ENCODE data around the gene TAF1D.
"Not testable (repeated sequence)": the region's sequence is repeated elsewhere in the genome, so short reads cannot be mapped to it uniquely, and the experiment has no call there.

Gene TAF1D

DNA sequence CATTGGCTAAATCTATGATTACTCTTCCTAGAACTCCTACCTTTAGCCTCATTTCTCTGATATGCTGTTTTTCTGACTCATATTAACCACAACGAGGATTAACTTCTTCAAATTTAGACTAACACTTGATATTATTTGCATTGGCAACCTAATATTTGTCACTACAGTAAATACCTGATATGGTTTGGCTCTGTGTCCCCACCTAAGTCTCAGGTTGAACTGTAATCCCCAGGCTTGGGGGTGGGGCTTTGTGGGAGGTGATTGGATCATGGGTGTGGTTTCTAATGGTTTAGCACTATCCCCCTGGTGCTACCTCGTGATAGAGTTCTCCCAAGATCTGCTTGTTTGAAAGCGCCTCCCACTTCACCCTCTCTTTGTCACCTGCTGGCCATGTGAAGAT, 25.7 kb upstream of the TAF1D start:
- Histone ChIP-seq H3K36me3 (ENCODE audit: control insufficient read depth, insufficient read depth, low read length) (no peaks in the 10 kb centered on the region), H3K9me3 (ENCODE audit: control insufficient read depth, low read length) (no peaks in the 10 kb centered on the region), H3K9ac (ENCODE audit: low read length) (no peak overlapping the region), H3K4me3 (ENCODE audit: low read length) (no peak overlapping the region), H3K4me1 (ENCODE audit: control insufficient read depth, insufficient read depth, low read length) (peaks cover 27% of the 10 kb centered on the region), H3K27me3 (ENCODE audit: control insufficient read depth, insufficient read depth, low read length) (no peaks in the 10 kb centered on the region)

DNA sequence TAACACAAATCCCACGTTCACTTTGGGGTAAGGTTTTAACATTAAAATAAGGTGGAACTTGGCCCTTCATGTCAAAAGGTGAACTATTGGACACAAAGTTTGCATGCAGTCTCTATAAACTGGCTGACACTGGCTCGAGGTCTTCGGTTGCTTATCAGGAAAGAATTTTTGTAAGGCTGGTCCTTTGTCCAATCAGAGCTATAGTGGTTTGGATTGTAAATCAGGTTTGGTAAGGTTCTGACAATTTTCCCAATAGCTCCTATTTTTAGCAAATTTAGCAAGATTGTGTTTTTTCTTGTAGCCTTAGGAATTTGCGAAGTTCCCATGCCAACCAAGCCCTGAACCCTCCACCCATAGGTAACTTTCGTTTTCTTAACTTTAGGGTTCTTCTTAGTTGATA, 25.2 kb upstream of the TAF1D start:
- Histone ChIP-seq H3K9me3 (ENCODE audit: control insufficient read depth, low read length) (no peaks in the 10 kb centered on the region), H3K9ac (ENCODE audit: low read length) (no peak overlapping the region), H3K27me3 (ENCODE audit: control insufficient read depth, insufficient read depth, low read length) (no peaks in the 10 kb centered on the region), H3K36me3 (ENCODE audit: control insufficient read depth, insufficient read depth, low read length) (no peaks in the 10 kb centered on the region), H3K4me3 (ENCODE audit: low read length) (no peak overlapping the region), H3K4me1 (ENCODE audit: control insufficient read depth, insufficient read depth, low read length) (peaks cover 27% of the 10 kb centered on the region)

DNA sequence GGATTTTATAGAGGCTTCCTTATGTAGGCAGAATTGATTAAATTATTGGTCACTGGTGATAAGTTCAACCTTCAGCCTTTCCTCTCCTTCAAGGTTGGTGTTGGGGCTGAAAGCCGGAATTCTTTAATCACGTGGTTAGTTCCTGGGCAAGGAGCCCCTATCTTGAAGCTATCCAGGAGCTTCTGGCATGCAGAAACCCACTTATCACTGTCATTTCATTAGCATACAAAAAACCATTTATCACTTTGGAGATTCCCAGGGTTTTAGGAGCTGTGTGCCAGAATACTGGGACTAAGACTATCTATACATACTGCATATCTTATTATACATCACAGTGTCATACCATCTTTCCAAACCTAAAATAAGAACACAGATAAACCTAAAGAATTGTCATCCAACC, 24.3 kb upstream of the TAF1D start:
- H3K27me3 ChIP-seq (ENCODE audit: control insufficient read depth, insufficient read depth, low read length), result no peaks in the 10 kb centered on the region

DNA sequence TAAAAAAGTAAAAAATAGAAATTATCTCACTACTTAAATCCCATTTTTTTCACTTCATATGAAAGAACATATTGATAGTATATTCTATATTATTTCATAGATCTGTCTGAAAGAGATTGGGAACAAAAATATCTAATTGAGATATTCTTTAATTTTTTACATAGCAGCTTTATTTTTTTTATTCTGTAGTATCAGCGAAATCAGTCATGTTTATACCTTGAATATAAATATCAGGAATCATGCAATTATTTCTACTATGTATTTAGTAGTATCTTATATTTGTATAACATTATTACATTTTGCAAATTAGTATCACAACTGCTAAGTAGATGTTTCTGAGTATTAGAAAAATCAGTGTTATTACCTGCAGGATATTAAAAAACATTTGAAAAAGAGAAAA, 20.6 kb upstream of the TAF1D start:
- Histone ChIP-seq H3K4me3 (ENCODE audit: low read length) (no peak overlapping the region), H3K9ac (ENCODE audit: low read length) (no peak overlapping the region), H3K36me3 (ENCODE audit: control insufficient read depth, insufficient read depth, low read length) (peaks cover 7% of the 10 kb centered on the region), H3K9me3 (ENCODE audit: control insufficient read depth, low read length) (no peaks in the 10 kb centered on the region), H3K27me3 (ENCODE audit: control insufficient read depth, insufficient read depth, low read length) (no peaks in the 10 kb centered on the region), H3K4me1 (ENCODE audit: control insufficient read depth, insufficient read depth, low read length) (peaks cover 20% of the 10 kb centered on the region)

More for the DNA sequence above, 24.3 kb upstream of the TAF1D start:
- Histone ChIP-seq H3K4me1 (ENCODE audit: control insufficient read depth, insufficient read depth, low read length) (peaks cover 27% of the 10 kb centered on the region), H3K4me3 (ENCODE audit: low read length) (no peak overlapping the region), H3K9ac (ENCODE audit: low read length) (no peak overlapping the region), H3K9me3 (ENCODE audit: control insufficient read depth, low read length) (no peaks in the 10 kb centered on the region), H3K36me3 (ENCODE audit: control insufficient read depth, insufficient read depth, low read length) (no peaks in the 10 kb centered on the region)

DNA sequence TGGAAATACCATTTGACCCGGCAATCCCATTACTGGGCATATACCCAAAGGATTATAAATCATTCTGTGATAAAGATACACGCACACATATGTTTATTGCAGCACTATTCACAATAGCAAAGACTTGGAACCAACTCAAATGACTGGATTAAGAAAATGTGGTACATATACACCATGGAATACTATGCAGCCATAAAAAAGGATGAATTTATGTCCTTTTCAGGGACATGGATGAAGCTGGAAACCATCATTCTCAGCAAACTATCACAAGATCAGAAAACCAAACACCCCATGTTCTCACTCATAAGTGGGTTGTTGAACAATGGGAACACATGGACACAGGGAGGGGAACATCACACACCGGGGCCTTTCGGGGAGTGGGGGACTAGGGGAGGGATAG, 17.8 kb upstream of the TAF1D start:
- not testable (repeated sequence) for H3K27me3 ChIP-seq (ENCODE audit: control insufficient read depth, insufficient read depth, low read length); H3K4me1 ChIP-seq (ENCODE audit: control insufficient read depth, insufficient read depth, low read length); H3K9ac ChIP-seq (ENCODE audit: low read length); H3K9me3 ChIP-seq (ENCODE audit: control insufficient read depth, low read length); H3K4me3 ChIP-seq (ENCODE audit: low read length); H3K36me3 ChIP-seq (ENCODE audit: control insufficient read depth, insufficient read depth, low read length)

DNA sequence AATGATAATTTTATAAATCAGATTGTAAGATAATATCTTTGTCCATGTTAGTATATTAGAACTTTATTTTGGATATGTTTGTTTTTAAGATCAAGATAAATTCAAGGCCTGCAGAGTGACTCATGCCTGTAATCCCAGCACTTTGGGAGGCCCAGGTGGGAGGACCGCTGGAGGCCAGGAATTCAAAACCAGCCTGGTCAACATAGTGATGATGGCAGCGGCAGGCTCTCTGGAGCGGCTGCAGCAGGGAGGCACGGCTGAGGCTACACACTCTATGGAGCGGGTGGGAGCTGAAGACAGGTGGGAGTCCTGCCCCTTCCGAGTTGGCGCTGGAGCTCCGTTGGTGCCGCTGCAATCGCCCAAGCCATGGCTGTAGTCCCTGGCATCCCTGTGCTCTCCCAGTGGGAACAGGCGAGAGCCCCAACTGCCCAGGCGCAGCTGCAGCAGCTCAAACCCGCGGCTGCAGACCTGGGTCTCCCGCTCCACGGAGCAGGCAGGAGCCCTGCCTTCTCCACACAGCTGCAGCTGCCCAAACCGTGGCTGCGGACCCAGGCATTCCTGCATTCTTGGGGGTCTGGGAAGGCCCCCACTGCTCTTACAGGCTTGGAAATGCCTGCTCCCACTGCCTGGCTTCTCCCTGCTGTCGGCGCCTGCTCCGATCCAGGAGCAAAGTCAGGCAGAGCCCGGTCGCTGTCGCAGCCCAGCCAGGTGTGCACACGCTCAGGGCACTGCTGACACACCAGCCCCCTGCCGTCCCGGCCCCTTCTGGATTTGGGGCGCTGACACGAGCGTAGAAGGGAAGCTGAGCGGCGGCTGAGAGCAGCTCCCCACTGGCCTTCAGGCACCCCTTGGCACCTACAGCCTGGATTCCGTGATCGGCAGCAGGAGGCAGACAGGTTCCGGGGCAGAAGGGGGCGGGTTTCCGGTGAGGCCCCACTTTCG, 16.9 kb upstream of the TAF1D start:
- Histone ChIP-seq H3K9me3 (ENCODE audit: control insufficient read depth, low read length) (no peaks in the 10 kb centered on the region), H3K9ac (ENCODE audit: low read length) (no peak overlapping the region), H3K27me3 (ENCODE audit: control insufficient read depth, insufficient read depth, low read length) (no peaks in the 10 kb centered on the region), H3K36me3 (ENCODE audit: control insufficient read depth, insufficient read depth, low read length) (peaks cover 7% of the 10 kb centered on the region), H3K4me3 (ENCODE audit: low read length) (no peak overlapping the region), H3K4me1 (ENCODE audit: control insufficient read depth, insufficient read depth, low read length) (no peaks in the 10 kb centered on the region)

DNA sequence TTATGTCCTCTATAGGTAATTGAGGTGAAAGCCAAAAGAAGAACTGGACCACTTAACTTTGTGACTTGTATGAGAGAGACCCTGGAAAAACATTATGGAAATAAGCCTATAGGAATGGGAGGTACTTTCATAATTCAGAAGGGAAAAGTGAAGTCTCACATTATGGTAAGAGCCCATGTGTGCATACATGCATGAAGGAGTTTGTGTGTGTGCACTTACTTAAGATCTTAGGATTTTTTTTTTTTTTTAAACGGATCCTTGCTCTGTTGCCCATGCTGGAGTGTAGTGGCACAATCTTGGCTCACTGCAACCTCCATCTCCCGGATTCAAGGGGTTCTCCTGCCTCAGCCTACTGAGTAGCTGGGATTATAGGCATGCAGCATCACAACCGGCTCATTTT, 16.0 kb upstream of the TAF1D start:
- no peak overlapping the region for H3K4me3 ChIP-seq (ENCODE audit: low read length)
- H3K27me3 ChIP-seq (ENCODE audit: control insufficient read depth, insufficient read depth, low read length), result no peaks in the 10 kb centered on the region
- H3K9me3 ChIP-seq (ENCODE audit: control insufficient read depth, low read length), result no peaks in the 10 kb centered on the region
- H3K9ac ChIP-seq (ENCODE audit: low read length), result no peak overlapping the region
- no peaks in the 10 kb centered on the region for H3K4me1 ChIP-seq (ENCODE audit: control insufficient read depth, insufficient read depth, low read length)
- H3K36me3 ChIP-seq (ENCODE audit: control insufficient read depth, insufficient read depth, low read length), result peaks cover 7% of the 10 kb centered on the region

DNA sequence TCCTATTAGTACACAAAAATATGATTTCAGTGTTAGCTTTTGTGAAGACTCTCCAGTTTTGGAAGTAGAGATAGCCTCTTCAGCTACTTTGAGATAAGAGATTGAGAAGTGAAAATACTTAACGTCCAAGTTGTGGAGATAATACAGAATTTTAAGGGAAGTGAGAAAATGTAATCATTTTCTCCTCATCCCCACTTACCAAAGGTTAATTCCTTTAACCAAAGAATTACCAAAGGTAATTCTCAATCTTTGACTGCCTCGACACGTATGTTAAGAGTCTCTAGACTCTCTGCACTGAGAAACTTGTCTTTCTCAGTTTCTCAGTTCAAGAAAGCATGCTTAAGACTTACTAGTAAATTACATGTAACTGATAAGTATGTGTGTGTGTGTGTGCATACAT, 15.5 kb upstream of the TAF1D start:
- no peak overlapping the region for H3K4me3 ChIP-seq (ENCODE audit: low read length)
- H3K27me3 ChIP-seq (ENCODE audit: control insufficient read depth, insufficient read depth, low read length), result no peaks in the 10 kb centered on the region
- H3K4me1 ChIP-seq (ENCODE audit: control insufficient read depth, insufficient read depth, low read length), result no peaks in the 10 kb centered on the region
- peaks cover 7% of the 10 kb centered on the region for H3K36me3 ChIP-seq (ENCODE audit: control insufficient read depth, insufficient read depth, low read length)
- H3K9me3 ChIP-seq (ENCODE audit: control insufficient read depth, low read length), result no peaks in the 10 kb centered on the region
- H3K9ac ChIP-seq (ENCODE audit: low read length), result no peak overlapping the region

DNA sequence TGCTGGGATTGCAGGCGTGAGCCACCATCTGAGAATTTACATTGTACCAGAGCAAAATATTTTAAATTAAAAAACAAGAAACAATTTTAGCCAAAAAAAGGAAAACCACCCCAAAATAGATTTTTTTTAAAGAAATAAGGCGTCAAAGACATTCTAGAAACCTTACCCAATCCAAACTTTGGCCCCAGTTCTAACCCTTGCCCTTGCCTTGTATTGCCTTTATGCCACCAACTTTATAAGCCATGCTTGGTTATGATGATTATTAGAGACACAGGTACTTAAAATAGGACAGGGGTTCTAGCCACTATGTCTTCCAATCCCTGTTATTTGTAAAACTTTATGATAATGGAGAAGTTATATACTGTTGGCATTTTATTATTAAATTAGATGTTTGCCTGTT, 11.9 kb upstream of the TAF1D start:
- H3K9me3 ChIP-seq (ENCODE audit: control insufficient read depth, low read length), result no peaks in the 10 kb centered on the region
- H3K4me1 ChIP-seq (ENCODE audit: control insufficient read depth, insufficient read depth, low read length), result no peaks in the 10 kb centered on the region
- H3K4me3 ChIP-seq (ENCODE audit: low read length), result no peak overlapping the region
- H3K27me3 ChIP-seq (ENCODE audit: control insufficient read depth, insufficient read depth, low read length), result no peaks in the 10 kb centered on the region
- no peaks in the 10 kb centered on the region for H3K36me3 ChIP-seq (ENCODE audit: control insufficient read depth, insufficient read depth, low read length)
- H3K9ac ChIP-seq (ENCODE audit: low read length), result no peak overlapping the region

DNA sequence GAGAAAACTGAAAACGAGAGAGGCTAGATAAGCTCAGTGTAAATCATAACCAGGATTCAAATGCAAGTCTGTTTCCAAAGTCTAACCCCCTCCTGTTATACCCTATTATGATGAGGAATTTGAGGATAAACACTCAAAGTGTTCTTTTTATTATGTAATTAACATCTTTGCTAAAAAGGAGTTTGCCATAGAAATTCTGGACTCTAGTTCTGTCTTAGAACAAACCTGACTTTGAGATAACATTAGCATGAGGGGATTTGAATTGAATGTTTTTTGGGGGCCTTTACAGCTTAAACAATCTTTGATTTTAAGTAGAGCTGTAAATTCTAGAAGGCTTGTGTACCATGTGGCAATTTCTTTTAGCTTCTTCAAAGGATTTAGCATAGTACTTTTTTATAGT, 9.7 kb upstream of the TAF1D start:
- H3K9ac ChIP-seq (ENCODE audit: low read length), result no peak overlapping the region
- H3K4me3 ChIP-seq (ENCODE audit: low read length), result no peak overlapping the region
- no peaks in the 10 kb centered on the region for H3K9me3 ChIP-seq (ENCODE audit: control insufficient read depth, low read length)
- H3K36me3 ChIP-seq (ENCODE audit: control insufficient read depth, insufficient read depth, low read length), result no peaks in the 10 kb centered on the region
- no peaks in the 10 kb centered on the region for H3K27me3 ChIP-seq (ENCODE audit: control insufficient read depth, insufficient read depth, low read length)
- H3K4me1 ChIP-seq (ENCODE audit: control insufficient read depth, insufficient read depth, low read length), result no peaks in the 10 kb centered on the region

DNA sequence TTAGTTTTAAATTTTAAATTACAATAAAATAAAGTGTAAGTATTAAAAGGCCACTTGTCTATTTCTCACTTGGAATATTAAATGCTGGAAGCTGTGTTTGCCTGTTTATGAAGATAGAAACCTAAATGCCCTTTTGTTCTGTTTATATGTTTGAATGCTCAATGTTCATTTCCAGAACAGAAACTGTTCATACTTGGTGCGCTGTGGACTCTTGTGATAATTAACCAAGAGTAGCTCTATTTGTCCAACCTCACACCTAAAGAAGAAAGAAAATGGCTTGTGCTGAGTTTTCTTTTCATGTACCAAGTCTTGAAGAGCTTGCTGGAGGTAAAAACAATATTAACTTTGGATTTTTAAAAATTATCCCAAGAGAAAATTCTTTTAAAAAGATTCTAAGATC, 5.8 kb upstream of the TAF1D start:
- Histone ChIP-seq H3K9ac (ENCODE audit: low read length) (no peak overlapping the region), H3K9me3 (ENCODE audit: control insufficient read depth, low read length) (no peaks in the 10 kb centered on the region), H3K36me3 (ENCODE audit: control insufficient read depth, insufficient read depth, low read length) (no peaks in the 10 kb centered on the region), H3K27me3 (ENCODE audit: control insufficient read depth, insufficient read depth, low read length) (no peaks in the 10 kb centered on the region), H3K4me3 (ENCODE audit: low read length) (no peak overlapping the region), H3K4me1 (ENCODE audit: control insufficient read depth, insufficient read depth, low read length) (peaks cover 9% of the 10 kb centered on the region)

DNA sequence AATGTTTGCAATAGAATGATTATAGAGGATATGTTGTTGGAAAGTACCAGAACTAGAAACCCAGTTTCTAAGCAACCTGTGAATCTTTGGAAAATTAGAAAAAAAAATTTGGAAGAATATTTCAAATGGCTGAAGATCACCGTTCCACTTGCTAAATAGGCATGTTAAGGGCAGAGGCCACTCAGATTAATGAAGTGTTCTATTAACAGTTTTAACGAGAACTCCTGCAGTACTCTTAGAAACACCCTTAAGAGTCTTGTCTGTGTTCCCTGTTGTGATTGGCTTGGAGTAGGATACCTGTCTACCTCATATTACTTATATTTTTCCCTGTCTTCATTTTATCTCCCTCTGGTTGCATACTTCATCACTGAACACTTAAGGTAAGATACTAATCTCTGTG, 4.8 kb upstream of the TAF1D start:
- Histone ChIP-seq H3K9ac (ENCODE audit: low read length) (no peak overlapping the region), H3K9me3 (ENCODE audit: control insufficient read depth, low read length) (no peaks in the 10 kb centered on the region), H3K4me1 (ENCODE audit: control insufficient read depth, insufficient read depth, low read length) (peaks cover 9% of the 10 kb centered on the region), H3K4me3 (ENCODE audit: low read length) (no peak overlapping the region), H3K36me3 (ENCODE audit: control insufficient read depth, insufficient read depth, low read length) (no peaks in the 10 kb centered on the region), H3K27me3 (ENCODE audit: control insufficient read depth, insufficient read depth, low read length) (no peaks in the 10 kb centered on the region)
